ENCODE results near the gene SCAANT1.

GRCh38 chr3:63895422-63896189 is 16.6 kb downstream of the SCAANT1 start:
- TF ChIP-seq CTCF (IDR thresholded peaks at IDR 0.05; ENCODE audit: poor library complexity) (no peak), EZH2 (IDR thresholded peaks at IDR 0.05; ENCODE audit: borderline replicate concordance) (no peak)

All from hepatocyte (in vitro differentiated cells).